C4-2B (cell line): ENCODE measurements around the gene FSTL4.

ENCODE experiments used
- ZFX ChIP-seq: fragments of 450-650 bp; IDR thresholded peaks from 2 replicates; pipeline ENCODE4 v1.6.1; 2017
- TF ChIP-seq, protein P1 (sequence below): fragments of 450-650 bp; conservative IDR thresholded peaks from 2 replicates; pipeline ENCODE4 v1.5.1; 2017; ENCODE audit warnings: mild to moderate bottlenecking

DNA sequence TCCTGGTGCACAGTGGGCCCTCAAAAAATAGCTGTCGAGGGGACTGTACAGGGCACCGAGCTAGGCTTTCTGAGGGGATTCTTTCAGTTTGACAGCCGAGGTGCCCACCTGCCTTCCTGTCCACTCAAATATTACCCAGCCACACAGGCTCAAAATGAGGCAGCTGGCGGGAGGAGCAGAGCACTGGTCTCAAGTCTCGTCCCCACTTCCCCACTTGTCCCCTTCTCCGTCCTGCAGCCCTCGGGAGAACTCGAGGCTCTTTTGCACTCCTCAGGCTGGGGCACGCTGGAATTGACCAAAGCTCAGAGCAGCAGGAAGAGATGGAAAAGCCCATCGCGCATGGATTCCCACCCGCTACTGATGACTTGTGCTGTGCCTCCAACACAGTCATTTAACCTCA is 375.4 kb downstream of the FSTL4 start:
- TF ChIP-seq, protein P1, sequence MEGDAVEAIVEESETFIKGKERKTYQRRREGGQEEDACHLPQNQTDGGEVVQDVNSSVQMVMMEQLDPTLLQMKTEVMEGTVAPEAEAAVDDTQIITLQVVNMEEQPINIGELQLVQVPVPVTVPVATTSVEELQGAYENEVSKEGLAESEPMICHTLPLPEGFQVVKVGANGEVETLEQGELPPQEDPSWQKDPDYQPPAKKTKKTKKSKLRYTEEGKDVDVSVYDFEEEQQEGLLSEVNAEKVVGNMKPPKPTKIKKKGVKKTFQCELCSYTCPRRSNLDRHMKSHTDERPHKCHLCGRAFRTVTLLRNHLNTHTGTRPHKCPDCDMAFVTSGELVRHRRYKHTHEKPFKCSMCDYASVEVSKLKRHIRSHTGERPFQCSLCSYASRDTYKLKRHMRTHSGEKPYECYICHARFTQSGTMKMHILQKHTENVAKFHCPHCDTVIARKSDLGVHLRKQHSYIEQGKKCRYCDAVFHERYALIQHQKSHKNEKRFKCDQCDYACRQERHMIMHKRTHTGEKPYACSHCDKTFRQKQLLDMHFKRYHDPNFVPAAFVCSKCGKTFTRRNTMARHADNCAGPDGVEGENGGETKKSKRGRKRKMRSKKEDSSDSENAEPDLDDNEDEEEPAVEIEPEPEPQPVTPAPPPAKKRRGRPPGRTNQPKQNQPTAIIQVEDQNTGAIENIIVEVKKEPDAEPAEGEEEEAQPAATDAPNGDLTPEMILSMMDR = no peak
- no peak for TF ChIP-seq ZFX
